Measurements from ENCODE around the gene CTTN. TPM values are rescaled to one million over a fixed set of nuclear protein-coding genes. Genes with fewer than 3 reads are reported as not detected.
A peak's percentile ranks its signal among the peaks of the same experiment; 100 is the strongest.

Gene CTTN
- total and polyA plus RNA-seq, 2 of the 13 experiments (the other 11 are each of a cell fraction or from before 2014, with no cell fraction given): 84.4 to 114 TPM

DNA sequence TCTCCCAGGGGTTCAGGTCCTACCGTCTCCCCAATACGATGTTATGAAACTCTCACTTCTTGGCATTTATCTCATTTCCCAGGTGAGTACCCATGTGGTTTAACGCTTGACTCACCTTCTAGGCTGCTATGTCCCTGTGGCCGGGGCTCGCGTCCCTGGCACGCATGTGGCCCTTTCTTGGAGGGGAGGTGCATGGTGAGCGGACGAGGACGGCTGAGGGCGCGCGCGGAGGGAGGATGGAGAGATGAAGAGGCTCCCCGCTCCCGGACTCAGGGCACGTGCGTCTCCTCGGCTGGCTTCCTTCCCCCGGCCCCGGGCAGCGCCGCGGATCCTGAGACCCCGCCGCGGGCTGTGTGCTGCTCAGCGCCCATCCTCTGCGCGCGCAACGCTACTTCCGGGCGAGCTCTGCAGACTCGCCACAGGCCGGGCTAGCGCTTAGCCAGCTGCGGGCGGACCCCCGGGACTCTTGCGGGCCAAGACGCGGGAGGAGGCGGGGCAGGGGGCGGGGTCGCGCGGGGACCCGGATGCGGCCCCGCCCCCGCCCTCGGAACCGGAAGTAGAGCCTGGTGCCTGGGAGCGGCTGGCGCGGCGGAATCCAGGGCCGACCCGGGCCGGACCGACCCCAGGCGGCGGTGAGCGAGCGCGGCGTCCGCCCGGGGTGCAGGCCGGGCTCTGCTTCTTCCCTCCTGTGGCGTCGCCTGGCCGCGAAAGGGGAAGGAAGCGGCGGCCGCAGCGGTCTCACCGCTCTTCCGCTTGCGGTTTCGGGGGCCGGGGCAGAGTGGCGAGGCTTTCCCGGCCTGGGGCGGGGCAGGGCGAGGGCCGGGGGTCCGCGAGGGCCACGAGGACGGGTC, at the start of gene CTTN (continued):
- TF ChIP-seq, protein P1, sequence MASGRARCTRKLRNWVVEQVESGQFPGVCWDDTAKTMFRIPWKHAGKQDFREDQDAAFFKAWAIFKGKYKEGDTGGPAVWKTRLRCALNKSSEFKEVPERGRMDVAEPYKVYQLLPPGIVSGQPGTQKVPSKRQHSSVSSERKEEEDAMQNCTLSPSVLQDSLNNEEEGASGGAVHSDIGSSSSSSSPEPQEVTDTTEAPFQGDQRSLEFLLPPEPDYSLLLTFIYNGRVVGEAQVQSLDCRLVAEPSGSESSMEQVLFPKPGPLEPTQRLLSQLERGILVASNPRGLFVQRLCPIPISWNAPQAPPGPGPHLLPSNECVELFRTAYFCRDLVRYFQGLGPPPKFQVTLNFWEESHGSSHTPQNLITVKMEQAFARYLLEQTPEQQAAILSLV (CRISPR knock-in tag; IDR thresholded peaks at IDR 0.05; ENCODE audit: borderline replicate concordance): no peak; the same call in 1 of the 2 replicates
- TF ChIP-seq PHF5A (CRISPR knock-in tag; IDR thresholded peaks at IDR 0.05; ENCODE audit: low read depth, unreplicated experiment): peak; percentile 70
- TF ChIP-seq, protein P2, sequence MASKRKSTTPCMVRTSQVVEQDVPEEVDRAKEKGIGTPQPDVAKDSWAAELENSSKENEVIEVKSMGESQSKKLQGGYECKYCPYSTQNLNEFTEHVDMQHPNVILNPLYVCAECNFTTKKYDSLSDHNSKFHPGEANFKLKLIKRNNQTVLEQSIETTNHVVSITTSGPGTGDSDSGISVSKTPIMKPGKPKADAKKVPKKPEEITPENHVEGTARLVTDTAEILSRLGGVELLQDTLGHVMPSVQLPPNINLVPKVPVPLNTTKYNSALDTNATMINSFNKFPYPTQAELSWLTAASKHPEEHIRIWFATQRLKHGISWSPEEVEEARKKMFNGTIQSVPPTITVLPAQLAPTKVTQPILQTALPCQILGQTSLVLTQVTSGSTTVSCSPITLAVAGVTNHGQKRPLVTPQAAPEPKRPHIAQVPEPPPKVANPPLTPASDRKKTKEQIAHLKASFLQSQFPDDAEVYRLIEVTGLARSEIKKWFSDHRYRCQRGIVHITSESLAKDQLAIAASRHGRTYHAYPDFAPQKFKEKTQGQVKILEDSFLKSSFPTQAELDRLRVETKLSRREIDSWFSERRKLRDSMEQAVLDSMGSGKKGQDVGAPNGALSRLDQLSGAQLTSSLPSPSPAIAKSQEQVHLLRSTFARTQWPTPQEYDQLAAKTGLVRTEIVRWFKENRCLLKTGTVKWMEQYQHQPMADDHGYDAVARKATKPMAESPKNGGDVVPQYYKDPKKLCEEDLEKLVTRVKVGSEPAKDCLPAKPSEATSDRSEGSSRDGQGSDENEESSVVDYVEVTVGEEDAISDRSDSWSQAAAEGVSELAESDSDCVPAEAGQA (IDR thresholded peaks at IDR 0.05; ENCODE audit: low read depth): no peak
- TF ChIP-seq, protein P2 (CRISPR knock-in tag; IDR thresholded peaks at IDR 0.05; ENCODE audit: borderline replicate concordance): 0 out of 2 replicates have a peak, but pooled peaks have one; percentile 54
- peak; percentile 29 for TF ChIP-seq XRCC5 (optimal IDR thresholded peaks at IDR 0.05; ENCODE audit: low read length)
- peak; percentile 20; the same call in 1 of the 2 replicates for TF ChIP-seq ZNF446 (CRISPR knock-in tag; IDR thresholded peaks at IDR 0.05)
- TF ChIP-seq ZNF121 (CRISPR knock-in tag; IDR thresholded peaks at IDR 0.05): no peak
- TF ChIP-seq AGO1 (IDR thresholded peaks at IDR 0.05; ENCODE audit: low read depth, low read length, poor library complexity, severe bottlenecking): peak; percentile 52
- TF ChIP-seq, protein P3, sequence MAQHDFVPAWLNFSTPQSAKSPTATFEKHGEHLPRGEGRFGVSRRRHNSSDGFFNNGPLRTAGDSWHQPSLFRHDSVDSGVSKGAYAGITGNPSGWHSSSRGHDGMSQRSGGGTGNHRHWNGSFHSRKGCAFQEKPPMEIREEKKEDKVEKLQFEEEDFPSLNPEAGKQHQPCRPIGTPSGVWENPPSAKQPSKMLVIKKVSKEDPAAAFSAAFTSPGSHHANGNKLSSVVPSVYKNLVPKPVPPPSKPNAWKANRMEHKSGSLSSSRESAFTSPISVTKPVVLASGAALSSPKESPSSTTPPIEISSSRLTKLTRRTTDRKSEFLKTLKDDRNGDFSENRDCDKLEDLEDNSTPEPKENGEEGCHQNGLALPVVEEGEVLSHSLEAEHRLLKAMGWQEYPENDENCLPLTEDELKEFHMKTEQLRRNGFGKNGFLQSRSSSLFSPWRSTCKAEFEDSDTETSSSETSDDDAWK (CRISPR knock-in tag; IDR thresholded peaks at IDR 0.05): no peak
- TF ChIP-seq SNRNP70 (IDR thresholded peaks at IDR 0.05; ENCODE audit: low read depth, low read length): no peak
- no peak for TF ChIP-seq HMGA1 (CRISPR knock-in tag; conservative IDR thresholded peaks at IDR 0.05)
- TF ChIP-seq ZSCAN29 (CRISPR knock-in tag; conservative IDR thresholded peaks at IDR 0.05): peak; percentile 48; the same call in 1 of the 2 replicates
- no peak for TF ChIP-seq ZNF441 (CRISPR knock-in tag; IDR thresholded peaks at IDR 0.05; ENCODE audit: borderline replicate concordance)
- TF ChIP-seq ZMYM3 (CRISPR knock-in tag; IDR thresholded peaks at IDR 0.05): no peak
- TF ChIP-seq ZNF24 (IDR thresholded peaks at IDR 0.05): no peak
- no peak for TF ChIP-seq JUND (CRISPR knock-in tag; IDR thresholded peaks at IDR 0.05)
- peak; percentile 90 for TF ChIP-seq YEATS4 (CRISPR knock-in tag; IDR thresholded peaks at IDR 0.05; ENCODE audit: borderline replicate concordance)
- no peak for TF ChIP-seq PAX8 (CRISPR knock-in tag; IDR thresholded peaks at IDR 0.05; ENCODE audit: borderline replicate concordance)
- no peak for TF ChIP-seq TCF7L2 (IDR thresholded peaks at IDR 0.05; ENCODE audit: low read depth, low read length)
- TF ChIP-seq MXD4 (CRISPR knock-in tag; IDR thresholded peaks at IDR 0.05): no peak; the same call in 1 of the 2 replicates
- no peak for TF ChIP-seq RARA (CRISPR knock-in tag; IDR thresholded peaks at IDR 0.05)
- no peak for TF ChIP-seq TCF12 (IDR thresholded peaks at IDR 0.05)
- peak; percentile 75; the same call in 1 of the 2 replicates for TF ChIP-seq TCF12 (CRISPR knock-in tag; IDR thresholded peaks at IDR 0.05)

All from HepG2 (cell line).